Keratinocyte (primary cell): ENCODE data around the gene MAP3K14. TPM values are rescaled to one million over a fixed set of nuclear protein-coding genes. Genes with fewer than 3 reads are reported as not detected.

Experiments
- DNase-seq: peaks from one replicate; pipeline ENCODE4 v3.0.0-alpha.2; 2011; ENCODE audit warnings: low read depth, missing footprints, low spot score
- FAIRE-seq: peaks from 2 replicates; lab custom pipeline; 2011; peaks lifted over from hg19 to GRCh38; lab: Jason Lieb, UNC
- H2AFZ ChIP-seq: 2 replicates; pipeline ENCODE4 v1.6.0; 2012; ENCODE audit warnings: low read length, control low read depth, inconsistent platforms; ENCODE audit not compliant: control insufficient read depth
- H3K27ac ChIP-seq: 2 replicates; pipeline ENCODE4 v1.5.1; 2011; ENCODE audit warnings: low read length; ENCODE audit not compliant: control insufficient read depth, insufficient read depth
- H3K27me3 ChIP-seq: 3 replicates; pipeline ENCODE4 v1.6.0; 2011; ENCODE audit warnings: low read length; ENCODE audit not compliant: control insufficient read depth, insufficient read depth; ENCODE audit errors: extremely low read depth
- H3K36me3 ChIP-seq, 2 experiments: 2 replicates in 1 of 2; 3 replicates in 1 of 2; pipeline ENCODE4 v1.5.1; 2011; ENCODE audit warnings: low read length in 2 of 2, mild to moderate bottlenecking in 1 of 2; ENCODE audit not compliant: control insufficient read depth in 2 of 2, insufficient read depth in 2 of 2; ENCODE audit errors: extremely low read depth in 1 of 2
- H3K4me1 ChIP-seq: 3 replicates; pipeline ENCODE4 v1.5.1; 2011; ENCODE audit warnings: low read length; ENCODE audit not compliant: control insufficient read depth, insufficient read depth; ENCODE audit errors: extremely low read depth
- H3K4me2 ChIP-seq: 3 replicates; pipeline ENCODE4 v1.6.0; 2011; ENCODE audit warnings: low read depth, low read length; ENCODE audit not compliant: control insufficient read depth, insufficient read depth; ENCODE audit errors: extremely low read depth
- H3K4me3 ChIP-seq, 3 experiments: fragments of 200-600 bp in 1 of 3; sonication (generic) in 1 of 3; 2 replicates in 2 of 3; 3 replicates in 1 of 3; pipeline ENCODE4 v1.5.1; 2011 to 2016; ENCODE audit warnings: low read length in 3 of 3, mild to moderate bottlenecking in 3 of 3, control low read depth in 2 of 3, inconsistent platforms in 1 of 3, low read depth in 1 of 3, mixed read lengths in 1 of 3, mixed run types in 1 of 3, moderate library complexity in 1 of 3; ENCODE audit not compliant: control insufficient read depth in 2 of 3, insufficient read depth in 2 of 3; ENCODE audit errors: extremely low read depth in 1 of 3
- H3K79me2 ChIP-seq: 2 replicates; pipeline ENCODE4 v1.6.0; 2012; ENCODE audit warnings: low read length; ENCODE audit not compliant: control insufficient read depth, insufficient read depth
- H3K9ac ChIP-seq: 3 replicates; pipeline ENCODE4 v1.6.0; 2011; ENCODE audit warnings: low read length; ENCODE audit not compliant: control insufficient read depth, insufficient read depth; ENCODE audit errors: extremely low read depth
- H3K9me1 ChIP-seq: 3 replicates; pipeline ENCODE4 v1.6.0; 2011; ENCODE audit warnings: low read length; ENCODE audit not compliant: control insufficient read depth, insufficient read depth; ENCODE audit errors: extremely low read depth
- H3K9me3 ChIP-seq: 2 replicates; pipeline ENCODE4 v1.5.1; 2012; ENCODE audit warnings: low read depth, low read length; ENCODE audit not compliant: control insufficient read depth
- H4K20me1 ChIP-seq: 3 replicates; pipeline ENCODE4 v1.6.0; 2011; ENCODE audit warnings: low read length; ENCODE audit not compliant: control insufficient read depth, insufficient read depth; ENCODE audit errors: extremely low read depth
- CTCF ChIP-seq, 3 experiments: IDR thresholded peaks in 1 of 3; conservative IDR thresholded peaks in 1 of 3; optimal IDR thresholded peaks in 1 of 3; 2 replicates in 2 of 3; 3 replicates in 1 of 3; pipeline versions ENCODE3 to v1.5.1; 2011; ENCODE audit warnings: low read length in 3 of 3, mild to moderate bottlenecking in 3 of 3, moderate library complexity in 2 of 3, control low read depth in 1 of 3, inconsistent platforms in 1 of 3; ENCODE audit not compliant: insufficient read depth in 2 of 3; ENCODE audit errors: extremely low read depth in 1 of 3
- EZH2 ChIP-seq: IDR thresholded peaks from one replicate; pipeline ENCODE4 v1.6.1; 2012; ENCODE audit warnings: inconsistent platforms, mild to moderate bottlenecking, low read length, moderate library complexity
- dilution Hi-C: fragments of 300-500 bp; cut with MboI; formaldehyde crosslinking; loops from one replicate; pipeline ENCODE4 v1.7.0; 2020; ENCODE audit warnings: low sequenced_read_pairs; ENCODE audit not compliant: extremely low pct_ligation_motif_present
- polyA plus RNA-seq, 5 experiments: library from polyadenylated mRNA; depleted of rRNA in 3 of 5; stranded (reverse) in 3 of 5; stranded (forward) in 1 of 5; unstranded in 1 of 5; fragments of >200 nt; gene quantifications; 1 replicate in 1 of 5; 2 replicates in 3 of 5; 3 replicates in 1 of 5; pipeline versions ENCODE4 v1.2.1 to v1.2.3, GENCODE V29; 2011 to 2012; ENCODE audit warnings: missing spikeins in 2 of 5, low read depth in 1 of 5, low replicate concordance in 1 of 5

MAP3K14 gene
- polyA plus RNA-seq, 1 donor (not counting 4 experiments of a cell fraction or from before 2014, with no cell fraction given): 6.5 TPM

GRCh38 chr17:45258981-45259380, 57.8 kb downstream of the MAP3K14 start:
- no peak for DNase-seq
- no peak for FAIRE-seq
- Histone ChIP-seq H3K79me2 (no peaks in the 10 kb centered on the region), H3K4me2 (no peak overlapping the region), H3K4me1 (peaks cover 16% of the 10 kb centered on the region), H3K9me3 (no peaks in the 10 kb centered on the region), H3K4me3 (no peak overlapping the region), H3K9me1 (no peaks in the 10 kb centered on the region), H3K27me3 (no peaks in the 10 kb centered on the region), H2AFZ (no peak overlapping the region), H4K20me1 (no peaks in the 10 kb centered on the region), H3K27ac (no peak overlapping the region), H3K36me3 (peaks cover 5 to 17% of the 10 kb centered on the region in 2 experiments), H3K9ac (no peak overlapping the region)
- dilution Hi-C loops: no loop called here
- TF ChIP-seq CTCF (optimal IDR thresholded peaks at IDR 0.05 in 1 of 3, IDR thresholded peaks at IDR 0.05 in 1 of 3, conservative IDR thresholded peaks at IDR 0.05 in 1 of 3; ENCODE audit: extremely low read depth in 1 of 3, insufficient read depth in 2 of 3, low read length in 3 of 3) (no peak), EZH2 (no peak)

- no peak overlapping the region for H3K4me3 ChIP-seq
- no peak overlapping the region for H3K9ac ChIP-seq
- H3K27ac ChIP-seq: no peak overlapping the region
- no peaks in the 10 kb centered on the region for H3K9me3 ChIP-seq
- peaks cover 0 to under 1% of the 10 kb centered on the region in 2 experiments for H3K36me3 ChIP-seq
- H3K27me3 ChIP-seq: no peaks in the 10 kb centered on the region
- H3K9me1 ChIP-seq: no peaks in the 10 kb centered on the region
- no peak overlapping the region for H2AFZ ChIP-seq
- DNase-seq: no peak
- H3K4me2 ChIP-seq: no peak overlapping the region
- peaks cover 5% of the 10 kb centered on the region for H3K4me1 ChIP-seq
- H4K20me1 ChIP-seq: no peaks in the 10 kb centered on the region
- dilution Hi-C loops: no loop called here
- FAIRE-seq: no peak
- no peaks in the 10 kb centered on the region for H3K79me2 ChIP-seq
- TF ChIP-seq CTCF (optimal IDR thresholded peaks at IDR 0.05 in 1 of 3, IDR thresholded peaks at IDR 0.05 in 1 of 3, conservative IDR thresholded peaks at IDR 0.05 in 1 of 3; ENCODE audit: extremely low read depth in 1 of 3, insufficient read depth in 2 of 3, low read length in 3 of 3) (no peak), EZH2 (no peak)
Measured at GRCh38 chr17:45257115-45257514, 59.7 kb downstream of the MAP3K14 start.
